Neural cell (in vitro differentiated cells): ENCODE results near the gene RNF121. TPM values are rescaled to one million over a fixed set of nuclear protein-coding genes. Genes with fewer than 3 reads are reported as not detected.
A peak's percentile ranks its signal among the peaks of the same experiment; 100 is the strongest.
"Not testable (repeated sequence)": the region's sequence is repeated elsewhere in the genome, so short reads cannot be mapped to it uniquely, and the experiment has no call there.

Experiments used
- H2AFZ ChIP-seq: fragments of 200-600, 300-800 bp; sonication (generic), shearing (Covaris generic); 2 replicates; pipeline ENCODE4 v1.6.0; 2014; ENCODE audit warnings: low read depth, mild to moderate bottlenecking, antibody characterized with exemption, low read length, moderate library complexity
- H3F3A ChIP-seq: fragments of 200-600 bp; shearing (Covaris generic); 2 replicates; pipeline ENCODE4 v1.6.1; 2016; ENCODE audit warnings: mild to moderate bottlenecking, moderate library complexity, mixed read lengths, antibody characterized with exemption, low read length; ENCODE audit not compliant: insufficient read depth, poor library complexity, severe bottlenecking
- H3K27ac ChIP-seq: fragments of 200-600, 300-800 bp; sonication (generic), shearing (Covaris generic); 2 replicates; pipeline ENCODE4 v1.5.1; 2014; ENCODE audit warnings: mild to moderate bottlenecking, low read length, moderate library complexity
- H3K27me3 ChIP-seq: fragments of 300-800, 200-600 bp; sonication (generic), shearing (Covaris generic); 2 replicates; pipeline ENCODE4 v1.6.0; 2014; ENCODE audit warnings: mild to moderate bottlenecking, low read depth, low read length, moderate library complexity; ENCODE audit not compliant: insufficient read depth
- H3K36me3 ChIP-seq: fragments of 300-800, 200-600 bp; sonication (generic), shearing (Covaris generic); 2 replicates; pipeline ENCODE4 v1.5.1; 2014; ENCODE audit warnings: mild to moderate bottlenecking, antibody characterized with exemption, low read length, moderate library complexity; ENCODE audit not compliant: insufficient read depth
- H3K4me2 ChIP-seq: fragments of 300-800, 200-600 bp; sonication (generic), shearing (Covaris generic); 2 replicates; pipeline ENCODE4 v1.6.0; 2014; ENCODE audit warnings: mild to moderate bottlenecking, low read length
- H3K4me3 ChIP-seq: fragments of 300-800, 200-600 bp; sonication (generic), shearing (Covaris generic); 2 replicates; pipeline ENCODE4 v1.5.1; 2014; ENCODE audit warnings: mild to moderate bottlenecking, low read length, moderate library complexity
- H3K79me2 ChIP-seq: fragments of 200-600 bp; shearing (Covaris generic); replicated peaks from 2 replicates; pipeline ENCODE4 v1.6.0; 2014; ENCODE audit warnings: mild to moderate bottlenecking, low read length, moderate library complexity; ENCODE audit not compliant: insufficient read depth
- H3K9ac ChIP-seq: fragments of 300-800, 200-600 bp; sonication (generic), shearing (Covaris generic); 2 replicates; pipeline ENCODE4 v1.6.1; 2016; ENCODE audit warnings: mild to moderate bottlenecking, low read length, mixed read lengths
- H3K9me2 ChIP-seq: fragments of 200-600 bp; shearing (Covaris generic); 2 replicates; pipeline ENCODE4 v1.6.1; 2016; ENCODE audit warnings: mild to moderate bottlenecking, low read length, mixed read lengths; ENCODE audit not compliant: insufficient read depth
- H3K9me3 ChIP-seq: fragments of 200-600, 300-800 bp; sonication (generic), shearing (Covaris generic); 2 replicates; pipeline ENCODE4 v1.6.1; 2016; ENCODE audit warnings: mild to moderate bottlenecking, mixed run types, low read length, moderate library complexity, mixed read lengths
- H4K20me1 ChIP-seq: fragments of 200-600 bp; shearing (Covaris generic); 2 replicates; pipeline ENCODE4 v1.6.1; 2016; ENCODE audit warnings: mild to moderate bottlenecking, mixed run types; ENCODE audit not compliant: insufficient read depth
- EP300 ChIP-seq: fragments of 450-650 bp; conservative IDR thresholded peaks from 2 replicates; pipeline ENCODE4 v1.6.1; 2014; ENCODE audit warnings: antibody characterized with exemption, mild to moderate bottlenecking, moderate library complexity; ENCODE audit not compliant: poor library complexity, severe bottlenecking
- EZH2 ChIP-seq: fragments of 200-600, 300-800 bp; shearing (Covaris generic), sonication (generic); IDR thresholded peaks from 2 replicates; pipeline ENCODE4 v1.6.1; 2014; ENCODE audit warnings: antibody characterized with exemption, low read length, borderline replicate concordance, mild to moderate bottlenecking; ENCODE audit not compliant: insufficient read depth, poor library complexity, severe bottlenecking
- MXI1 ChIP-seq: fragments of 450-650 bp; conservative IDR thresholded peaks from 2 replicates; pipeline ENCODE4 v1.6.1; 2014; ENCODE audit warnings: antibody characterized with exemption, mild to moderate bottlenecking; ENCODE audit not compliant: poor library complexity, severe bottlenecking
- POLR2AphosphoS5 ChIP-seq: IDR thresholded peaks from 2 replicates; pipeline ENCODE4 v1.6.1; 2012
- RAD21 ChIP-seq: fragments of 450-650 bp; conservative IDR thresholded peaks from 2 replicates; pipeline ENCODE4 v1.6.1; 2014; ENCODE audit warnings: antibody characterized with exemption, mild to moderate bottlenecking, moderate library complexity
- SMC3 ChIP-seq: fragments of 450-650 bp; conservative IDR thresholded peaks from 2 replicates; pipeline ENCODE4 v1.6.1; 2014; ENCODE audit warnings: antibody characterized with exemption, mild to moderate bottlenecking, moderate library complexity; ENCODE audit not compliant: poor library complexity
- TAF1 ChIP-seq: IDR thresholded peaks from 2 replicates; pipeline ENCODE4 v1.6.1; 2012; ENCODE audit warnings: low read depth
- polyA minus RNA-seq: library from RNA; depleted of rRNA, polyadenylated mRNA; stranded (reverse); fragments of >200 nt; gene quantifications from 2 replicates; pipeline ENCODE4 v1.2.3, GENCODE V29; 2014
- polyA plus RNA-seq: library from polyadenylated mRNA; depleted of rRNA; stranded (reverse); fragments of >200 nt; gene quantifications from 2 replicates; pipeline ENCODE4 v1.2.3, GENCODE V29; 2014
- TF ChIP-seq, protein P1 (sequence below): fragments of 450-650 bp; IDR thresholded peaks from 2 replicates; pipeline ENCODE4 v1.5.1; 2014; ENCODE audit warnings: antibody characterized with exemption, mild to moderate bottlenecking, moderate library complexity; ENCODE audit not compliant: poor library complexity, severe bottlenecking
- TF ChIP-seq, protein P2 (sequence below): IDR thresholded peaks from 2 replicates; pipeline ENCODE4 v1.6.1; 2012; ENCODE audit warnings: borderline replicate concordance

The RNF121 gene
- polyA plus RNA-seq (19.2 and 21.2 TPM in 2 replicates), polyA minus RNA-seq (34.3 and 36.8 TPM in 2 replicates)

GRCh38 chr11:71928737-71929443 is at the start of gene RNF121:
RNF121 (plus strand) TSS chr11:71929046; CDS start chr11:71929062, 16 bp downstream.
- peak within 1 kb of the TSS; percentile 75 for H3K4me3 ChIP-seq
- H3K27ac ChIP-seq: peak within 1 kb of the TSS; percentile 63
- H3K79me2 ChIP-seq: peaks cover 45% of the 10 kb centered on the region
- H3K9ac ChIP-seq: peak within 1 kb of the TSS; percentile 72
- H3K4me2 ChIP-seq: peak within 1 kb of the TSS; percentile 79
- no peaks in the 10 kb centered on the region for H3F3A ChIP-seq
- H4K20me1 ChIP-seq: no peaks in the 10 kb centered on the region
- peak within 1 kb of the TSS; percentile 84 for H2AFZ ChIP-seq
- H3K36me3 ChIP-seq: no peaks in the 10 kb centered on the region
- H3K27me3 ChIP-seq: no peaks in the 10 kb centered on the region
- H3K9me3 ChIP-seq: no peaks in the 10 kb centered on the region
- H3K9me2 ChIP-seq: no peaks in the 10 kb centered on the region
- TF ChIP-seq POLR2AphosphoS5 (peak; percentile 98), RAD21 (peak; percentile 26), SMC3 (no peak), EP300 (peak; percentile 29), TAF1 (peak; percentile 90), EZH2 (no peak), MXI1 (peak; percentile 82)
- TF ChIP-seq, protein P1, sequence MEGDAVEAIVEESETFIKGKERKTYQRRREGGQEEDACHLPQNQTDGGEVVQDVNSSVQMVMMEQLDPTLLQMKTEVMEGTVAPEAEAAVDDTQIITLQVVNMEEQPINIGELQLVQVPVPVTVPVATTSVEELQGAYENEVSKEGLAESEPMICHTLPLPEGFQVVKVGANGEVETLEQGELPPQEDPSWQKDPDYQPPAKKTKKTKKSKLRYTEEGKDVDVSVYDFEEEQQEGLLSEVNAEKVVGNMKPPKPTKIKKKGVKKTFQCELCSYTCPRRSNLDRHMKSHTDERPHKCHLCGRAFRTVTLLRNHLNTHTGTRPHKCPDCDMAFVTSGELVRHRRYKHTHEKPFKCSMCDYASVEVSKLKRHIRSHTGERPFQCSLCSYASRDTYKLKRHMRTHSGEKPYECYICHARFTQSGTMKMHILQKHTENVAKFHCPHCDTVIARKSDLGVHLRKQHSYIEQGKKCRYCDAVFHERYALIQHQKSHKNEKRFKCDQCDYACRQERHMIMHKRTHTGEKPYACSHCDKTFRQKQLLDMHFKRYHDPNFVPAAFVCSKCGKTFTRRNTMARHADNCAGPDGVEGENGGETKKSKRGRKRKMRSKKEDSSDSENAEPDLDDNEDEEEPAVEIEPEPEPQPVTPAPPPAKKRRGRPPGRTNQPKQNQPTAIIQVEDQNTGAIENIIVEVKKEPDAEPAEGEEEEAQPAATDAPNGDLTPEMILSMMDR: no peak
- TF ChIP-seq, protein P2, sequence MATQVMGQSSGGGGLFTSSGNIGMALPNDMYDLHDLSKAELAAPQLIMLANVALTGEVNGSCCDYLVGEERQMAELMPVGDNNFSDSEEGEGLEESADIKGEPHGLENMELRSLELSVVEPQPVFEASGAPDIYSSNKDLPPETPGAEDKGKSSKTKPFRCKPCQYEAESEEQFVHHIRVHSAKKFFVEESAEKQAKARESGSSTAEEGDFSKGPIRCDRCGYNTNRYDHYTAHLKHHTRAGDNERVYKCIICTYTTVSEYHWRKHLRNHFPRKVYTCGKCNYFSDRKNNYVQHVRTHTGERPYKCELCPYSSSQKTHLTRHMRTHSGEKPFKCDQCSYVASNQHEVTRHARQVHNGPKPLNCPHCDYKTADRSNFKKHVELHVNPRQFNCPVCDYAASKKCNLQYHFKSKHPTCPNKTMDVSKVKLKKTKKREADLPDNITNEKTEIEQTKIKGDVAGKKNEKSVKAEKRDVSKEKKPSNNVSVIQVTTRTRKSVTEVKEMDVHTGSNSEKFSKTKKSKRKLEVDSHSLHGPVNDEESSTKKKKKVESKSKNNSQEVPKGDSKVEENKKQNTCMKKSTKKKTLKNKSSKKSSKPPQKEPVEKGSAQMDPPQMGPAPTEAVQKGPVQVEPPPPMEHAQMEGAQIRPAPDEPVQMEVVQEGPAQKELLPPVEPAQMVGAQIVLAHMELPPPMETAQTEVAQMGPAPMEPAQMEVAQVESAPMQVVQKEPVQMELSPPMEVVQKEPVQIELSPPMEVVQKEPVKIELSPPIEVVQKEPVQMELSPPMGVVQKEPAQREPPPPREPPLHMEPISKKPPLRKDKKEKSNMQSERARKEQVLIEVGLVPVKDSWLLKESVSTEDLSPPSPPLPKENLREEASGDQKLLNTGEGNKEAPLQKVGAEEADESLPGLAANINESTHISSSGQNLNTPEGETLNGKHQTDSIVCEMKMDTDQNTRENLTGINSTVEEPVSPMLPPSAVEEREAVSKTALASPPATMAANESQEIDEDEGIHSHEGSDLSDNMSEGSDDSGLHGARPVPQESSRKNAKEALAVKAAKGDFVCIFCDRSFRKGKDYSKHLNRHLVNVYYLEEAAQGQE: peak; percentile 87

DNA sequence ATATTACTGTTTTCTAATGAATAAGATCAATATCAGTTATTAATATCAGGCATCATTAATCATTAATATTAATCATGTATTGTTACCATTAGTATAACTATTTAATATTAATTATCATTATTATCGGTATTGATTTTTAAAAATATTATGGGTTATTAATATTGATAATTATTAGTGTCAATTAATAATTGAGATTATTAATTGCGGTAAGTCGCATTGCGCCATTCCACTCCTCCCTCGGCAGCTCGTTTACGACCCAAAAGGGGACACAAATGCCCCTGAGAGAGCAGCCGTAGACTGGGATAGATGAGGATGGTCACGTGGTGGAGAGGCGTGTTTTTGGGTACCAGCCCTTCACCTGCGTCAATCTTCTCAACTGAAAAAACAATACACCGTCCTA is 43.0 kb upstream of the RNF121 start:
- H3K9me2 ChIP-seq, H3K4me3 ChIP-seq, H3K9ac ChIP-seq, H3K79me2 ChIP-seq, H3K27ac ChIP-seq, H3K4me2 ChIP-seq, H3K9me3 ChIP-seq, H2AFZ ChIP-seq, H3K36me3 ChIP-seq, H3F3A ChIP-seq, H3K27me3 ChIP-seq, H4K20me1 ChIP-seq: not testable (repeated sequence)

DNA sequence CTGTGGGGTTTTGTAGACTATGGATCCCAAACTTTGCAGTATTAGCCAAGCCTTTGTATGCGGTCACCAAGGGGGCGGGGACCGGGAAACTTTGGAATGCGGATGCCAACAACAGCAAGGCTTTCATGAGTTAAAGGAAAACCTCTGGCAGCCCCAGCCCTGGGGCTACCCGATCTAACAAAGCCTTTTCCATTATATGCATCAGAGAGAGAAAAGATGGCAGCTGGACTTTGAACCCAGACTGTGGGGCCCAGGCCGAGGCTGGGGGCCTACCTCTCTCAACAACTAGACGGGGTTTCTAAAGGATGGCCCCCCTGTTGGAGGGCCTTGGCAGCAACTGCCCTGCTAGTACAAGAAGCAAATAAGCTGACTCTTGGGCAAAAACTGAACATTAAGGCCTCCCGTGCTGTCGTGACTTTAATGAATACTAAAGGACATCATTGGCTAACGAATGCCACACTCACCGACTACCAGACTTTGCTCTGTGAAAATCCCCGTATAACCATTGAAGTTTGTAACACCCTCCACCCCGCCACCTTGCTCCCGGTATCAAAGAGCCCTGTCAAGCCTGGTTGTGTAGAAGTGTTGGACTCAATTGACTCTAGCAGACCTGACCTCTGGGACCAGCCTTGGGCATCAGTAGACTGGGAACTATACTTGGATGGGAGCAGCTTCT is 40.4 kb upstream of the RNF121 start:
- H3K4me3 ChIP-seq, H3K9me3 ChIP-seq, H3K36me3 ChIP-seq, H3K27ac ChIP-seq, H3K4me2 ChIP-seq, H3K79me2 ChIP-seq, H3K9me2 ChIP-seq, H3K9ac ChIP-seq, H2AFZ ChIP-seq, H3F3A ChIP-seq, H4K20me1 ChIP-seq, H3K27me3 ChIP-seq: not testable (repeated sequence)

DNA sequence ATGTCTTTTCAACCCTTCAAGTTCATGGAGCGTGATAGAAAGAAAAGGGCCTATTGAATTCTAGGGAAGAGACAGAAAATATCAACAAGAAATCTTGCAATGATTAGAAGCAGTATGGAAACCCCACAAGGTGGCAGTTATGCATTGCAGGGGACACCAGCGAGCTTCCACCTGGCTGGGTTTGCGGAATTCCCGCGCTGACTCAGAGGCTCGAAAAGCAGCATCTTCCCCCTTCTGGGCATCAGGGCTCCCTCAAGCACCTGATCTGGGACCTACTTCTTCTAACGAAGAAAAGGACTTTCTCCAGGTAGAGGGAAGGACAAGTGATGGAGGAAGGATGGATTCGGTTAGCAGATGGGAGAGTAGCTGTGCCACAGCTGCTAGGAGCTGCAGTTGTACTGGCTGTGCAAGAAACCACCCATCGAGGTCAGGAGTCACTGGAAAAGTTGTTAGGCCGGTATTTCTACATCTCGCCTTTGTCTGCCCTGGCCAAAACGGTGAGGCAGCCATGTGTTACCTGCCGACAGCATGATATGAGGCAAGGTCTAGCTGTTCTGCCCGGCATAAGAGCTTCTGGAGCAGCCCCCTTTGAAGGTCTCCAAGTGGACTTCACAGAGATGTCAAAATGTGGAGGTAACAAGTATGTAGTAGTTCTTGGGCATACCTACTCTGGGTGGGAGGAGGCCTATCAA is 39.5 kb upstream of the RNF121 start:
- not testable (repeated sequence) for H3K4me3 ChIP-seq, H3F3A ChIP-seq, H3K27me3 ChIP-seq, H4K20me1 ChIP-seq, H3K79me2 ChIP-seq, H3K9me2 ChIP-seq, H2AFZ ChIP-seq, H3K9me3 ChIP-seq, H3K27ac ChIP-seq, H3K36me3 ChIP-seq, H3K9ac ChIP-seq, H3K4me2 ChIP-seq
